HepG2 (cell line): ENCODE measurements around the gene IFNA7. TPM values are rescaled to one million over a fixed set of nuclear protein-coding genes. Genes with fewer than 3 reads are reported as not detected.
A peak's percentile ranks its signal among the peaks of the same experiment; 100 is the strongest.
"Not testable (repeated sequence)": the region's sequence is repeated elsewhere in the genome, so short reads cannot be mapped to it uniquely, and the experiment has no call there.

ENCODE experiments used
- ATAC-seq: fragments of 200-7000 bp; cut with Tn5 transposase; 3 replicates; pipeline ENCODE4 v1.9.1; 2020; ENCODE audit warnings: mild to moderate bottlenecking, moderate library complexity
- BruUV-seq: library from RNA; stranded (reverse); fragments of 400-500 nt; replicated peaks from 2 replicates; lab custom pipeline; 2021; lab: Mats Ljungman, UMichigan
- CTCF ChIA-PET: fragments of 300-600 bp; formaldehyde crosslinking; extraction: SDS; loops from one replicate; lab custom pipeline; 2021; ENCODE audit warnings: low total read pairs, inconsistent platforms, low intra/inter-chr PET ratio; lab: Yijun Ruan, JAX
- POLR2A ChIA-PET: fragments of 350-600 bp; sonication (Branson Sonifier 250); formaldehyde crosslinking; loops from one replicate; lab custom pipeline; 2020; ENCODE audit warnings: antibody characterized with exemption, inconsistent platforms; lab: Yijun Ruan, JAX
- DNase-seq: peaks from one replicate; pipeline ENCODE4 v3.0.0-alpha.2; 2015; ENCODE audit warnings: low spot score
- FAIRE-seq: peaks from 3 replicates; lab custom pipeline; 2011; peaks lifted over from hg19 to GRCh38; lab: Jason Lieb, UNC
- H2AFZ ChIP-seq: one replicate; pipeline ENCODE4 v1.6.1; 2011; ENCODE audit warnings: low read length, inconsistent platforms
- H3K27ac ChIP-seq: fragments of 300-600 bp; 3 replicates; pipeline ENCODE4 v1.8.0; 2011; ENCODE audit warnings: mixed run types, mild to moderate bottlenecking, mixed read lengths, low read length, inconsistent platforms; ENCODE audit not compliant: insufficient read depth; ENCODE audit errors: extremely low read length
- H3K27me3 ChIP-seq, 2 experiments: fragments of 200-600 bp in 1 of 2; 2 replicates in 1 of 2; 3 replicates in 1 of 2; pipeline versions ENCODE4 v1.6.0 to v1.8.0; 2011; ENCODE audit warnings: low read length in 2 of 2, mild to moderate bottlenecking in 2 of 2, moderate library complexity in 2 of 2, inconsistent platforms in 1 of 2; ENCODE audit not compliant: insufficient read depth in 2 of 2, control insufficient read depth in 1 of 2
- H3K36me3 ChIP-seq, 2 experiments: fragments of 200-600 bp in 1 of 2; replicated peaks in 1 of 2; 2 replicates in 1 of 2; 3 replicates in 1 of 2; pipeline versions ENCODE4 v1.5.1 to v1.8.0; 2011; ENCODE audit warnings: low read length in 2 of 2, inconsistent platforms in 1 of 2; ENCODE audit not compliant: insufficient read depth in 2 of 2, control insufficient read depth in 1 of 2
- H3K4me1 ChIP-seq: 2 replicates; pipeline ENCODE4 v1.5.1; 2012; ENCODE audit warnings: low read length, inconsistent platforms; ENCODE audit not compliant: insufficient read depth
- H3K4me2 ChIP-seq: 2 replicates; pipeline ENCODE4 v1.6.0; 2011; ENCODE audit warnings: low read depth, low read length, inconsistent platforms
- H3K4me3 ChIP-seq, 3 experiments: fragments of 200-600 bp in 1 of 3; sonication (generic), shearing (Covaris generic) in 1 of 3; replicated peaks in 1 of 3; 2 replicates each; pipeline ENCODE4 v1.5.1; 2011 to 2016; ENCODE audit warnings: low read length in 3 of 3, inconsistent platforms in 2 of 3, low read depth in 2 of 3, mild to moderate bottlenecking in 2 of 3, control low read depth in 1 of 3, mixed read lengths in 1 of 3; ENCODE audit not compliant: insufficient read depth in 1 of 3
- H3K79me2 ChIP-seq: one replicate; pipeline ENCODE4 v1.6.1; 2011; ENCODE audit warnings: low read length, inconsistent platforms; ENCODE audit not compliant: insufficient read depth
- H3K9ac ChIP-seq: 2 replicates; pipeline ENCODE4 v1.6.0; 2011; ENCODE audit warnings: mild to moderate bottlenecking, low read depth, low read length, inconsistent platforms; ENCODE audit not compliant: insufficient read depth
- H3K9me3 ChIP-seq: 2 replicates; pipeline ENCODE4 v1.5.1; 2012; ENCODE audit warnings: mild to moderate bottlenecking, low read length
- H4K20me1 ChIP-seq: 2 replicates; pipeline ENCODE4 v1.6.0; 2011; ENCODE audit warnings: inconsistent platforms, mild to moderate bottlenecking, low read length, moderate library complexity; ENCODE audit not compliant: insufficient read depth
- WGBS: methylation state at CpG from one replicate; pipeline ENCODE4 v1.1.6; 2017; ENCODE audit warnings: low lambda C conversion rate; 5-methylcytosine and 5-hydroxymethylcytosine counted together
- in situ Hi-C: cut with HindIII; loops from 2 replicates; pipeline ENCODE4 v1.10.0; 2017; ENCODE audit warnings: low pct_unique_long_range_greater_than_20kb; ENCODE audit not compliant: extremely low pct_ligation_motif_present
- intact Hi-C: fragments of 100-400 bp; cut with micrococcal nuclease; formaldehyde crosslinking; loops from one replicate; pipeline ENCODE4 v1.10.0; 2022; ENCODE audit not compliant: unreplicated experiment
- polyA plus RNA-seq, 8 experiments: library from polyadenylated mRNA; depleted of rRNA in 3 of 8; stranded (reverse) in 7 of 8; unstranded in 1 of 8; fragments of >200 nt; fragmentation: Illumina TruSeq in 4 of 8; extraction: Trizol in 4 of 8; gene quantifications; 2 replicates each; pipeline versions ENCODE4 v1.2.1 to v1.2.3, GENCODE V29; 2011 to 2016; ENCODE audit warnings: low read depth in 4 of 8, missing spikeins in 1 of 8, mixed read lengths in 1 of 8; ENCODE audit not compliant: insufficient read depth in 1 of 8
- total RNA-seq, 5 experiments: library from RNA; depleted of rRNA; stranded (reverse); fragments of >200 nt; fragmentation: Illumina TruSeq; extraction: Trizol; gene quantifications; 2 replicates each; pipeline ENCODE4 v1.2.3, GENCODE V29; 2016; ENCODE audit warnings: low read depth in 1 of 5

The IFNA7 gene
- total and polyA plus RNA-seq, 2 of the 13 experiments (the other 11 are each of a cell fraction or from before 2014, with no cell fraction given) = not detected

DNA sequence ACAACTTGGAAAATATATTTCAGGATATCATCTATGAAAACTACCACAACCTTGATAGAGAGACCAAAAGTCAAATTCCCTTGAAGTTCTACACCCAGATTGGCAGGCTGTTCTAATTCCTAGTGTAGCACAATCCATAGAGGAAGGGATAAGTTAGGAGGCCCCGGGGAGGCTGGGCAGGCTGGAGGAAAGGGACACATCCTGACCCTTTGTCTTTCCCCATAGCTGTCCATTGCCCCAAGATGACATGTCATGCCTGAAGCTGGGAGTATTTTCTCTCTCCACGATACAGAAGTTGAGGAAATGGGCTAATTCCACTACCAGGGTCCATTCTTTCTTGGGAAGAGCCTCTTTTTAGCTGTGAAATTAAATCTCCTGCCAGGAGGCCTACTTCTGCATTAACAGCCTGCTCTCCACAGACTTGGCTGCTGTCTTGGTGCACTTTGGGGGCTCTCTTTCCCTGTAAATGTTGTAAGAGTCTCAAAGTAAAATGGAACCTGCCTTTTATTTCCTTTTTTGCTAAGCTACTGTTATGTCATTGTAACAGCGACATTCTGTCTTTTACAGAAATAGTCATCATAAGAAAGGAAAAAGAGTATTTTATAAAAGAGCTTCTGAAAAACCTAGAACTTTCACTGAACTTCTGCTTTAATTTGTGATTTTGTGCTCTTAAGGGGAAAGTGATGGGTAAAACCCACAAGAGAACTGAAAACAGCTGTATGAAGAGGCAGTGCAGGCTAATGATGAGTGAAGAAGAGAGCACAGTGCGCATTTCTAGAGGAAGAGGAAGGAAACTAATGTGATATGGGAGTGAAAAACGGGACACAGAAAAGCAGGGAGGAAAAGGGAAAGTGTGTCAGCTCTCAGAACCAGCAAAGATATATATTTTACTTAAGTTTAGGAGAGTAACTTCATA, 11.7 kb upstream of the IFNA7 start:
- POLR2A ChIA-PET, in situ Hi-C loops, BruUV-seq, H3K9ac ChIP-seq, H3K79me2 ChIP-seq, H3K36me3 ChIP-seq, H2AFZ ChIP-seq, H4K20me1 ChIP-seq, H3K9me3 ChIP-seq, H3K4me3 ChIP-seq, H3K27me3 ChIP-seq, H3K4me2 ChIP-seq, H3K27ac ChIP-seq, CTCF ChIA-PET, DNase-seq, H3K4me1 ChIP-seq, FAIRE-seq, intact Hi-C loops: not testable (repeated sequence)
- whole genome bisulfite sequencing = 0% methylated on average over 4 of the region's 5 CpGs
- peak; percentile 59 for ATAC-seq

DNA sequence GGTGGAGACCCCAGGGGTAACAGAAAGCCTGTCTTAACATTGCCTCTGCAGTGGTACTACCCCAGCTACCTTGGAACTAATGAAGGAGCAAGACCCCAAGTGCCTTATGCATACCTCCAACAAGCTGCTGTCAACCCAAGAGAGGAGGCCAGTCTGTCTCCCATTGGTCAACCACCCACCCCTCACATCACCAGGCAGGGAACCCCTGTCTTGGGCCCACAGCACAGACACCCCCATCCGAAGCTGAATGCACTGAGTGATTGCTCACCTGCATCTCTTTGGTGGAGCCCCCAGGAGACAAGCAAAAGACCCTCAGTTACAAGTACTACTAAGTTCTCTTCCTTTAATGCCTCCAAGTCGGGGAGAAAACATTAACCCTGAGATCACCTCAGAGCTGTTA, 10.2 kb upstream of the IFNA7 start:
- H4K20me1 ChIP-seq, H3K4me3 ChIP-seq, CTCF ChIA-PET, ATAC-seq, H3K27me3 ChIP-seq, in situ Hi-C loops, H3K79me2 ChIP-seq, H3K9ac ChIP-seq, H3K4me1 ChIP-seq, POLR2A ChIA-PET, intact Hi-C loops, DNase-seq, FAIRE-seq, H3K36me3 ChIP-seq, H2AFZ ChIP-seq, H3K4me2 ChIP-seq, BruUV-seq, H3K9me3 ChIP-seq, H3K27ac ChIP-seq: not testable (repeated sequence)
- 0% methylated on average over 1 of the region's 2 CpGs for whole genome bisulfite sequencing

DNA sequence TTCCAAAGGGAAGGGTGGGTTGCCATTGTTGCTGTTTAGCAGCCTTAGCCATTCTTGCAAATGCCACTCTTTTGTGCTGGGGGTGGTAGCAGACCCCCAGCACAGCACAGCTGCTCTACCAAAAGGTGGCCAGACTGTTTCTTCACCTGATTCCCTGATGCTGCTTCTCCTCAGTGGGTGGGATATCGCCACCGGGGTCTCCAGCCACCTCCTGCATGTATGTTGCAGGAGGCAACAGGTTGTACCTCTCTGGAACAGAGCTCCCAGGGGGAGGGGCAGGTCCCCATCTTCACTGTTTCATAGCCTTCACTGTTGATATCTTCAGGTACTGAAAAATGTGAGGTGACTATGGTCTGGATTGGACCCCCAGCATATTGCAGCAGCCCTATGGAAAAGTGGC, 8.8 kb upstream of the IFNA7 start:
- H2AFZ ChIP-seq, H3K4me1 ChIP-seq, H3K27me3 ChIP-seq, H4K20me1 ChIP-seq, H3K27ac ChIP-seq, H3K9ac ChIP-seq, H3K36me3 ChIP-seq, in situ Hi-C loops, H3K9me3 ChIP-seq, CTCF ChIA-PET, H3K4me2 ChIP-seq, H3K4me3 ChIP-seq, POLR2A ChIA-PET, H3K79me2 ChIP-seq, BruUV-seq, intact Hi-C loops, FAIRE-seq, ATAC-seq, DNase-seq: not testable (repeated sequence)
- WGBS = 6% methylated on average over 2 of the region's 2 CpGs
